Measurements from ENCODE around the gene SLC7A1. TPM values are rescaled to one million over a fixed set of nuclear protein-coding genes. Genes with fewer than 3 reads are reported as not detected.

SLC7A1 gene
- total RNA-seq, 1 donor from 2014 or later, result 85.0 TPM

- no peak for DNase-seq
- ChIA-PET POLR2A (no interaction called here), CTCF (no interaction called here)
- no peaks in the 10 kb centered on the region for H3K9me3 Mint-ChIP-seq
- peaks cover 5% of the 10 kb centered on the region for H3K36me3 Mint-ChIP-seq (ENCODE audit: low read depth)
- ATAC-seq (ENCODE audit: low read depth), result no peak
- H3K4me3 Mint-ChIP-seq, result no peak overlapping the region
- intact Hi-C loops (cut with micrococcal nuclease), result no loop called here
- no peak overlapping the region for H3K27ac Mint-ChIP-seq
- H3K27me3 Mint-ChIP-seq, result no peaks in the 10 kb centered on the region
- TF ChIP-seq CTCF (IDR thresholded peaks at IDR 0.05), result no peak
- H3K4me1 Mint-ChIP-seq, result peaks cover 4% of the 10 kb centered on the region
Observed at GRCh38 chr13:29567411-29567810, 28.1 kb downstream of the SLC7A1 start.

- Mint-ChIP-seq H3K4me3 (no peak overlapping the region), H3K36me3 (ENCODE audit: low read depth) (peaks cover 2% of the 10 kb centered on the region), H3K27me3 (no peaks in the 10 kb centered on the region), H3K27ac (no peak overlapping the region), H3K9me3 (no peaks in the 10 kb centered on the region), H3K4me1 (peaks cover 4% of the 10 kb centered on the region)
- ChIA-PET POLR2A (no interaction called here), CTCF (no interaction called here)
- no peak for ATAC-seq (ENCODE audit: low read depth)
- intact Hi-C loops (cut with micrococcal nuclease), result no loop called here
- no peak for TF ChIP-seq CTCF (IDR thresholded peaks at IDR 0.05)
- DNase-seq, result no peak
Observed at GRCh38 chr13:29566206-29566605, 29.3 kb downstream of the SLC7A1 start.

- no peak overlapping the region for H3K27ac Mint-ChIP-seq
- no peak overlapping the region for H3K4me3 Mint-ChIP-seq
- H3K9me3 Mint-ChIP-seq, result no peaks in the 10 kb centered on the region
- peaks cover 7% of the 10 kb centered on the region for H3K4me1 Mint-ChIP-seq
- no peaks in the 10 kb centered on the region for H3K27me3 Mint-ChIP-seq
- TF ChIP-seq CTCF (IDR thresholded peaks at IDR 0.05), result no peak
- CTCF ChIA-PET, result interaction anchor here (0.9 kb wide), 1 partner anchor 57 kb away, joined by 3 read pairs; no protein-coding TSS in a partner anchor
- intact Hi-C loops (cut with micrococcal nuclease), result no loop called here
- ATAC-seq (ENCODE audit: low read depth) (no peak), DNase-seq (no peak)
- no peaks in the 10 kb centered on the region for H3K36me3 Mint-ChIP-seq (ENCODE audit: low read depth)
- POLR2A ChIA-PET, result interaction anchor here (0.6 kb wide), 1 partner anchor 1098 kb away, joined by 3 read pairs; no protein-coding TSS in a partner anchor
Observed at GRCh38 chr13:29564818-29565217, 30.7 kb downstream of the SLC7A1 start.

- H3K27ac Mint-ChIP-seq, result no peak overlapping the region
- H3K4me1 Mint-ChIP-seq, result peaks cover 7% of the 10 kb centered on the region
- POLR2A ChIA-PET, result interaction anchor here (0.5 to 0.6 kb wide), 2 partner anchors 9 to 1098 kb away, joined by 3 to 7 read pairs; no protein-coding TSS in a partner anchor
- CTCF ChIA-PET, result interaction anchor here (0.9 kb wide), 1 partner anchor 56 kb away, joined by 3 read pairs; no protein-coding TSS in a partner anchor
- no peak overlapping the region for H3K4me3 Mint-ChIP-seq
- no peaks in the 10 kb centered on the region for H3K9me3 Mint-ChIP-seq
- TF ChIP-seq CTCF (IDR thresholded peaks at IDR 0.05), result no peak
- H3K27me3 Mint-ChIP-seq, result no peaks in the 10 kb centered on the region
- ATAC-seq (ENCODE audit: low read depth) (no peak), DNase-seq (no peak)
- H3K36me3 Mint-ChIP-seq (ENCODE audit: low read depth), result no peaks in the 10 kb centered on the region
- intact Hi-C loops (cut with micrococcal nuclease), result no loop called here
Observed at GRCh38 chr13:29564373-29564772, 31.1 kb downstream of the SLC7A1 start.

GRCh38 chr13:29563941-29564340 is 31.5 kb downstream of the SLC7A1 start:
- POLR2A ChIA-PET, result interaction anchor here (0.5 to 0.6 kb wide), 2 partner anchors 10 to 1099 kb away, joined by 3 to 7 read pairs; no protein-coding TSS in a partner anchor
- no peaks in the 10 kb centered on the region for H3K9me3 Mint-ChIP-seq
- no peak for ATAC-seq (ENCODE audit: low read depth)
- no peak overlapping the region for H3K4me3 Mint-ChIP-seq
- no peaks in the 10 kb centered on the region for H3K36me3 Mint-ChIP-seq (ENCODE audit: low read depth)
- H3K27me3 Mint-ChIP-seq, result no peaks in the 10 kb centered on the region
- intact Hi-C loops (cut with micrococcal nuclease), result no loop called here
- H3K4me1 Mint-ChIP-seq, result peaks cover 7% of the 10 kb centered on the region
- TF ChIP-seq CTCF (IDR thresholded peaks at IDR 0.05), result no peak
- DNase-seq, result no peak
- H3K27ac Mint-ChIP-seq, result no peak overlapping the region
- CTCF ChIA-PET, result interaction anchor here (0.9 kb wide), 1 partner anchor 56 kb away, joined by 3 read pairs; no protein-coding TSS in a partner anchor

Data from activated B cell treated with CpG ODN at 0.5 μM for 24 hours (primary cell).